ENCODE data around the gene TMEM72.

Gene TMEM72

GRCh38 chr10:44897049-44897448, 14.1 kb upstream of the TMEM72 start:
- no peak for TF ChIP-seq CTCF (IDR thresholded peaks at IDR 0.05; ENCODE audit: borderline replicate concordance, insufficient read depth, low read depth, low read length)
- H3K4me3 ChIP-seq (ENCODE audit: low read depth, low read length): no peak overlapping the region

- H3K4me3 ChIP-seq (ENCODE audit: low read depth, low read length): no peak overlapping the region
- no peak for TF ChIP-seq CTCF (IDR thresholded peaks at IDR 0.05; ENCODE audit: borderline replicate concordance, insufficient read depth, low read depth, low read length)
Measured at GRCh38 chr10:44898665-44899064, 12.5 kb upstream of the TMEM72 start.

GRCh38 chr10:44899450-44900080, 11.6 kb upstream of the TMEM72 start:
- H3K4me3 ChIP-seq (ENCODE audit: low read depth, low read length): no peak overlapping the region
- no peak for TF ChIP-seq CTCF (IDR thresholded peaks at IDR 0.05; ENCODE audit: borderline replicate concordance, insufficient read depth, low read depth, low read length)

GRCh38 chr10:44902941-44903545, 8.1 kb upstream of the TMEM72 start:
- no peak for TF ChIP-seq CTCF (IDR thresholded peaks at IDR 0.05; ENCODE audit: borderline replicate concordance, insufficient read depth, low read depth, low read length)
- no peak overlapping the region for H3K4me3 ChIP-seq (ENCODE audit: low read depth, low read length)

GRCh38 chr10:44906486-44906885, 4.7 kb upstream of the TMEM72 start:
- TF ChIP-seq CTCF (IDR thresholded peaks at IDR 0.05; ENCODE audit: borderline replicate concordance, insufficient read depth, low read depth, low read length): no peak
- H3K4me3 ChIP-seq (ENCODE audit: low read depth, low read length): no peak overlapping the region

GRCh38 chr10:44907556-44907955, 3.6 kb upstream of the TMEM72 start:
- H3K4me3 ChIP-seq (ENCODE audit: low read depth, low read length): no peak overlapping the region
- no peak for TF ChIP-seq CTCF (IDR thresholded peaks at IDR 0.05; ENCODE audit: borderline replicate concordance, insufficient read depth, low read depth, low read length)

GRCh38 chr10:44908066-44908749, 2.9 kb upstream of the TMEM72 start:
- no peak for TF ChIP-seq CTCF (IDR thresholded peaks at IDR 0.05; ENCODE audit: borderline replicate concordance, insufficient read depth, low read depth, low read length)
- H3K4me3 ChIP-seq (ENCODE audit: low read depth, low read length): no peak overlapping the region
